Breast epithelium (tissue), 3 donors: ENCODE measurements around the gene CSTF1.

ENCODE experiments used
- POLR2A ChIP-seq: fragments of 450-650 bp; IDR thresholded peaks from one replicate; pipeline ENCODE4 v1.6.1; 2016; ENCODE audit warnings: antibody characterized with exemption, mild to moderate bottlenecking, moderate library complexity
- POLR2AphosphoS5 ChIP-seq, 3 donors: sonication (generic); formaldehyde crosslinking; IDR thresholded peaks; one replicate each; pipeline ENCODE4 v1.6.1; 2017; ENCODE audit warnings: antibody characterized with exemption in 3 of 3
- TF ChIP-seq, protein P1 (sequence below), 3 donors: fragments of 450-650 bp; IDR thresholded peaks; one replicate each; pipeline ENCODE4 v1.5.1; 2016 to 2017; ENCODE audit warnings: antibody characterized with exemption in 3 of 3, mild to moderate bottlenecking in 3 of 3, moderate library complexity in 3 of 3

DNA sequence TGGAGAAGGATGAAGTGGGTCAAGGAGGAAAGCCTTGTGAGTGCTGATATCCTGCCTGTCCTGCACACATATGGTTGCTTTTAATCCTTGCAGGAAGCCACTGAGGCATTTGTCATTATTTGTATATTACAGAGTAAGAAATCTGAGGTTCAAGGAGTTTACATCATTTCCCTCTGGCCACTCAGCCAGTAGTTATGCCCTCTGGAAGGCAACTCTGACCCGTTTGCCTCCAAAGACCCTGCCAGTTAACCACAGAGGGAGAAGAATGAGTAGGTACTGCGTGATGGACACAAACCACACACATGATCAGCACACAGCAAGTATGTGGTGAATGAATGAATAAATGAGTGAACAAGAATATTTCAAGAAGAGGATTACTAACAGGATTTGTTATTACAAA lies 41.6 kb upstream of the CSTF1 start:
- TF ChIP-seq POLR2A (no peak), POLR2AphosphoS5 (IDR thresholded peaks at IDR 0.05) (no peak)
- TF ChIP-seq, protein P1, sequence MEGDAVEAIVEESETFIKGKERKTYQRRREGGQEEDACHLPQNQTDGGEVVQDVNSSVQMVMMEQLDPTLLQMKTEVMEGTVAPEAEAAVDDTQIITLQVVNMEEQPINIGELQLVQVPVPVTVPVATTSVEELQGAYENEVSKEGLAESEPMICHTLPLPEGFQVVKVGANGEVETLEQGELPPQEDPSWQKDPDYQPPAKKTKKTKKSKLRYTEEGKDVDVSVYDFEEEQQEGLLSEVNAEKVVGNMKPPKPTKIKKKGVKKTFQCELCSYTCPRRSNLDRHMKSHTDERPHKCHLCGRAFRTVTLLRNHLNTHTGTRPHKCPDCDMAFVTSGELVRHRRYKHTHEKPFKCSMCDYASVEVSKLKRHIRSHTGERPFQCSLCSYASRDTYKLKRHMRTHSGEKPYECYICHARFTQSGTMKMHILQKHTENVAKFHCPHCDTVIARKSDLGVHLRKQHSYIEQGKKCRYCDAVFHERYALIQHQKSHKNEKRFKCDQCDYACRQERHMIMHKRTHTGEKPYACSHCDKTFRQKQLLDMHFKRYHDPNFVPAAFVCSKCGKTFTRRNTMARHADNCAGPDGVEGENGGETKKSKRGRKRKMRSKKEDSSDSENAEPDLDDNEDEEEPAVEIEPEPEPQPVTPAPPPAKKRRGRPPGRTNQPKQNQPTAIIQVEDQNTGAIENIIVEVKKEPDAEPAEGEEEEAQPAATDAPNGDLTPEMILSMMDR (IDR thresholded peaks at IDR 0.05): no peak
